Measurements from ENCODE around the gene ZFR2. TPM values are rescaled to one million over a fixed set of nuclear protein-coding genes. Genes with fewer than 3 reads are reported as not detected.

Gene ZFR2
- polyA plus RNA-seq, 3 donors = 1.3 to 2.0 (median 1.5) TPM

DNA sequence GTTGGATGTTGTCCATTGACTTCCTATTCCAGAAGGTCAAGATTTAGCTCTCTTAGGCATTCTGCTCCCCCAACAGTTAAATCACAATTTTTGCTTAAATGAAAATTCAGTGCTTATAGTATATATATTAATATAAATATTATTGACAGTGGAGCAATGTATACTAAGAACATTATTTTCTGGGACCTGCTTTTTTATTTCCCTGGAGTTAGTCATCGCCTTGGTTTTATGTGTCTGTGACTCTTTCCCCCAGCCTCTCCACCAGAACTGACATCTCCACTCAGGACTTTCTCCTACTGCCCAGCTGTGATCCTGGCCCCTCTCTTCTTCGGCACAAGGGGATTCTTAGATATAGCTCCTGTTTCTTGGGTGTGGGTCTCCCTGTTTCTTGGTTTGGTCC is 72.5 kb downstream of the ZFR2 start:
- no peak for DNase-seq (ENCODE audit: low read depth in 3 of 3, low spot score in 2 of 3)

DNA sequence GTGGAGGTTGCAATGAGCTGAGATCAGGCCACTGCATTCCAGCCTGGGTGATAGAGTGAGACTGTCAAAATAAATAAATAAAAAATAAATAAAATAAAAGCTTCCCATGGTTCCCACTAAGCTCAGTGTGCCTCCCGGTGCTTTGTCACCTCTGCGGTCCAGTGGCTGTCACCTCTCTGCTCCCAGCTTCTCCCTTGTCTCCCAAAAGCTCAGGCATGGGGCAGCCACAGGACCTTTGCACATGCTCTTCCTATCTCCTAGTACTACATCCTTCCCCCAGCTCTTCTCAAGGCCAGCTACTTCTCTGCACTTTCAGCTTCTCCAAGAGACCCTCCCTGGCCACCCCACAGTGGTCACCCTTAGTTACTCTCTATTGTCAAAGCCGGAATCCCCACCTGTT is 75.0 kb downstream of the ZFR2 start:
- no peak for DNase-seq (ENCODE audit: low read depth in 3 of 3, low spot score in 2 of 3)

DNA sequence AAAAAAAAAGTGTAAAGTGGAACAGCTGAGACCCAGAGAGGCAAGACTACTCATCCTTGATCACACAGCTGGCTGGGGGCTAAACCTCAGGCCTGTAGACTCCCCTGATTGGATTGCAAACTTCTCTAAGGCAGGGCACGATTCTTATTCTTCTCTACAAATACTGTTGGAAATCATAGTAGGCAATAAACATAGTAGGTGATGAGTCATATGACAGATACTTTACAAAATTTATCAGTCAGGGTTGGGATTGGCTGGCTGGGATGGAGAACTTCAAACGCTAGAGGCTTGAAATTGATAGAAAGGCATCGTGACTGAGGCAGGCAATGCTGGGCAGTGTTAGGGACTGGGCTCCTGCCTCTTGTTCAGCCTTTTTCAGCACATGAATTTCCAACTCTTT is 76.7 kb downstream of the ZFR2 start:
- no peak for DNase-seq (ENCODE audit: low read depth in 3 of 3, low spot score in 2 of 3)

GRCh38 chr19:3790941-3791340 is 77.9 kb downstream of the ZFR2 start:
- no peak for DNase-seq (ENCODE audit: low read depth in 3 of 3, low spot score in 2 of 3)

- DNase-seq (ENCODE audit: low read depth in 3 of 3, low spot score in 2 of 3) = no peak
Measured at GRCh38 chr19:3790209-3790734, 78.6 kb downstream of the ZFR2 start.

- no peak for DNase-seq (ENCODE audit: low read depth in 3 of 3, low spot score in 2 of 3)
Measured at GRCh38 chr19:3788996-3789778, 79.7 kb downstream of the ZFR2 start.

DNA sequence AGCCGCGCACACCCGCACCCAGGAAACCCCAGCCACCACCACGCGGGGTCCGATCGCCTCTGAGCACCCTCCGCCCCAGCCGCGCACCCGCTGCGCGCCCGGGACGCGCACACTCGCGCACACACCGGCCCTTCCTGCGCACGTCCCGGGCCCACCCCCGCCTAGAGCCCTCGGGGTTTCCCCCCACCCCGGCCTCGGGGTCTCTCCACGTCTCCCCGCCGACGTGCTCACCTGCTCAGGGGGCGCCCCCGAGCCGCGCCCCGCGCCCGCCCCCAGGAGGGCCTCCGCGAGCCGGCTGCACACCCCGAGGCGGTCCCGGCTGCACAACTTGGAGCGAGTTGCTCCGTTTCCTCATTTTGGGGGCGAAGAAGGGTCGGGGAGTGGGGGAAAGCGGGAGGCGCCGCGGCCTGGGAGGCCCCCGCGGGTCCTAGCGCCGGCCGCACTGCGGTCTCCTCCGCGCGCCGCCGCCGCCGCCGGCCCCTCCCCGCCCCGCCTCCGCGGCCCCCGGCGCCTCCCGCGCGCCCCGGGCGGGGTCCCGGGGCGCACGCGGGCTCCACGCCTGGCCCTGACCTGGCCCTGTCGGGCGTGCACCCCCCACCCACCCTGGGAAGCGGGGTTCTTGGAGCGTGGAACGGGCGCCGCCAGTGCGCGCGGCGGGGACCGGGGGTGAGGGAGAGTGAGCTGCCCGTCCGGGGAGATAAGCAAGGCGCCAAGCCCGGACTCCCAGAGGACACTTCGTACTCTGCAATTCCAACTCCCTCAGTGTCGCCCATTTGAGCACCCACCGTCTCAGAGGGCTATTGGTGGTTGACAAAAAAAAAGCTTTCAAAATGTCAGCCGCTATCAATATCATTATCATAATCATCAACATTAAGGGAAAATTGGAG is 82.7 kb downstream of the ZFR2 start, which contains the start of gene MATK:
Gene MATK, minus strand, starts transcription at position 444 of the 887 bp plus-strand sequence. CDS start 1,246 bp downstream, outside the sequence.
- no peak for DNase-seq (ENCODE audit: low read depth in 3 of 3, low spot score in 2 of 3)

- no peak for DNase-seq (ENCODE audit: low read depth in 3 of 3, low spot score in 2 of 3)
Measured at GRCh38 chr19:3785451-3785937, 83.3 kb downstream of the ZFR2 start.

- no peak for DNase-seq (ENCODE audit: low read depth in 3 of 3, low spot score in 2 of 3)
Measured at GRCh38 chr19:3784607-3785450, 84.0 kb downstream of the ZFR2 start.

GRCh38 chr19:3783660-3784584 is 84.9 kb downstream of the ZFR2 start:
- no peak for DNase-seq (ENCODE audit: low read depth in 3 of 3, low spot score in 2 of 3)

DNA sequence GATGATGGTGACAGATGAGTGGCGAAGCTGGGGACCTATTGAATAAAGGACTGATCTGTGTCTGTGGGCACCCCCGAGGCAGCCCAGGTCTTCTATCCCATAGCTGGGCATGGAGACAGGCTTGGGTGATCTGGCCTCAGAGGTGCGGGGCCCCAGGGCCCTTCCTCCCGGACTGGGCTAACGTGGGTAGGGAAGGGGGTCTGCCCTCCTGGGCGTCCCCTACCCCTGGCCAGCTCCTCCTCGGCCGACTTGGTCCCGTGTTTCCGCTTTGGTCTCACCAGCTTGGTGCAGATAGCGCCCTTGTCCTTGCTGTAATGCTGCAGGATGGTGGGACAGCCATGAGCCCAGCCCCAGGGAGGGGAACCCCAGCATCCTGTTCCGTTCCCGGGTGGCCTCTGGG is 85.9 kb downstream of the ZFR2 start:
- no peak for DNase-seq (ENCODE audit: low read depth in 3 of 3, low spot score in 2 of 3)

GRCh38 chr19:3782330-3782729 is 86.5 kb downstream of the ZFR2 start:
- no peak for DNase-seq (ENCODE audit: low read depth in 3 of 3, low spot score in 2 of 3)

DNA sequence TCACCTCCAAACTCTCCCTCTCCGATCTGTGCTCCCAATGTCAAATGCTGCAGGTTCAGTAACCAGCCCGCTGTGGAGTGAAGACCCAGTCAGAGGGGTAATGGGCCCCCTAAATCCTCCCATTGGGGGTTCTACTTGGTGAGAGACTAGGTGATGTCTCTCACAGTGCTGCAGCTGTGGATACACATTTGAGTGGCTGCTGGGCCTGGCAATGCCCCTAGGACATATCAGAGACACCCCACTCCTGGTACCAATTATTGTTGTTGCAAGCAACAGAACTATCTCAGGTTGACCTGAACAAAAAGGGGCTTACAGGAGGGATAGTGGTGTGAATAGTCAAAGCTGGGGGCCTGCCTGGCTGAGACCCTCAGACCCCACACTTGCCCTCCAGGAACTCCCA is 87.2 kb downstream of the ZFR2 start:
- no peak for DNase-seq (ENCODE audit: low read depth in 3 of 3, low spot score in 2 of 3)

- DNase-seq (ENCODE audit: low read depth in 3 of 3, low spot score in 2 of 3) = no peak
Measured at GRCh38 chr19:3780786-3781304, 88.0 kb downstream of the ZFR2 start.

GRCh38 chr19:3778899-3779723 is 89.7 kb downstream of the ZFR2 start:
- no peak for DNase-seq (ENCODE audit: low read depth in 3 of 3, low spot score in 2 of 3)

DNA sequence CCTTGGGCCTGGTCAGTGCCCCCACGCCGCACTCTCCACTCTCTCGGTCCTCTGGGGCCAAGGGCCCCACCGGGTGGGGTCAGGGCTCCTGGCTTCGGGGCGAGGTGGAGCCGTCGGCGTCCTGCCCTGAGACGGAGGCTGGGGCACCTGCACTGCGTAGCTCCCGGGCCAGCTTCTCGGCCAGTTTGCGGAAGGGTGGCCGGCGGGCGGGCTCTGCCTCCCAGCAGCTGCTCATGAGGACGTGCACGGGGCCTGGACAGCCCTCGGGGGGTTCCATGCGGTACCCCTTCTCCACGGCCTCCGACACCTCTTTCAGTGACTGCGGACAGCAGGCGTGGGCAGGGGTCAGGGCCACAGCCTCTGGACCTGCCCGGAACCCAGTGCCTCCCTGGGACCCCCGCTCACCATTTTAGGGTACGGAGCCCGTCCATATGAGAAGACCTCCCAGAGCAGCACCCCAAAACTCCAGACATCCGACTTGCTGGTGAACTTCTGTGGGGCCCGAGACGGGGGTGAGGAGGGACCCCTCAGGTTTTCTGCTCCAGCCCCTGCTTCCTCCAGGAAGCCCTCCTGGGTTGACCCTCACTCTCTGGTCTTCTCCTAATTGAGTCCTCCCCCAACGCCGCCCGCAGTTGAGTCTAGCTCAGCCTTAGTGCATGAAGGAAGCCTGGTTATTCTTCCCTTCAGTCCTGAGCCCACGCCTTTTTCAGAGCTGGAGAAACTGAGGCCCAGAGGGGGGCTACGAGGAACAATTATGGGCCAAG is 90.6 kb downstream of the ZFR2 start:
- DNase-seq (ENCODE audit: low read depth in 3 of 3, low spot score in 2 of 3) = no peak

DNA sequence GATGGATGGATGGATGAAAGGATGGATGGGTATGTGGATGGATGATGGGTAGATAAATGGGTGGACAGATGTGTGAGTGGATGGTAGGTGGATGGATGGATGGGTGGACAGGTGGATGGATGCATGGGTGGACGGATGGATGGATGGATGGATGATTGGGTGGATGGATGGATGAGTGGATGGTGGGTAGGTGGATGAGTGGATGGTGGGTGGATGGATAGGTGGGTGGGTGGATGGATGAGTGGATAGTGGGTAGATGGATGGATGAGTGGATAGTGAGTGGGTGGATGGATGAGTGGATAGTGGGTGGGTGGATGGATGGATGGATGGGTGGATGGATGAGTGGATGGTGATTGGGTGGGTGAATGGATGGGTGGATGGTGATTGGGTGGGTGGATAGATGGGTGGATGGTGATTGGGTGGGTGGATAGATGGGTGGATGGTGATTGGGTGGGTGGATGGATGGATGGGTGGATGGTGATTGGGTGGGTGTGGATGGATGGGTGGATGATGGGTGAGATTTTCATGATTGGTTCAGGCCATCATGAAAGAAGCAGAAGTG is 92.3 kb downstream of the ZFR2 start:
- no peak for DNase-seq (ENCODE audit: low read depth in 3 of 3, low spot score in 2 of 3)
